ENCODE measurements around the gene DLK2. TPM values are rescaled to one million over a fixed set of nuclear protein-coding genes. Genes with fewer than 3 reads are reported as not detected.

DLK2 gene
- total RNA-seq, 1 donor from 2014 or later: 0.18 TPM

DNA sequence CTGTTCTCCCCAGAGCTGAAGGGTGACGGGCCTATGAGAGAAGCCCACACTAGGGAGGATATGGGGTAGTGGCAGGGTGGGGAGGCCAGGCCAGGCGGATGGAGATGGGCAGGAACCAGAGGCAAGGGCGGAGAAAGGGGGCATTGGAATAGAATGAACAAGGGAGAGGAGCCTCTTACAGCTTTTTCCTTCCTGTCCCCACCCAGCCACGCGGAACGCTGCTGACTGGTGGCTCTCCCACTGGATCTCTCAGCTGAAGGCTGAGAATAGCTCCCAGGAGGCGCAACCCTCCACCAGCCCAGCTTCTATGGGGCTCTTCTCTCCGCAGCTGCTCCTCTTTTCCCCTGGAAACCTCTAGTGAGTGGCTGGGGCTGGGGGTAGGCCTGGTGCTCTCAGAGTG is 10.8 kb downstream of the DLK2 start:
- TF ChIP-seq, protein P1, sequence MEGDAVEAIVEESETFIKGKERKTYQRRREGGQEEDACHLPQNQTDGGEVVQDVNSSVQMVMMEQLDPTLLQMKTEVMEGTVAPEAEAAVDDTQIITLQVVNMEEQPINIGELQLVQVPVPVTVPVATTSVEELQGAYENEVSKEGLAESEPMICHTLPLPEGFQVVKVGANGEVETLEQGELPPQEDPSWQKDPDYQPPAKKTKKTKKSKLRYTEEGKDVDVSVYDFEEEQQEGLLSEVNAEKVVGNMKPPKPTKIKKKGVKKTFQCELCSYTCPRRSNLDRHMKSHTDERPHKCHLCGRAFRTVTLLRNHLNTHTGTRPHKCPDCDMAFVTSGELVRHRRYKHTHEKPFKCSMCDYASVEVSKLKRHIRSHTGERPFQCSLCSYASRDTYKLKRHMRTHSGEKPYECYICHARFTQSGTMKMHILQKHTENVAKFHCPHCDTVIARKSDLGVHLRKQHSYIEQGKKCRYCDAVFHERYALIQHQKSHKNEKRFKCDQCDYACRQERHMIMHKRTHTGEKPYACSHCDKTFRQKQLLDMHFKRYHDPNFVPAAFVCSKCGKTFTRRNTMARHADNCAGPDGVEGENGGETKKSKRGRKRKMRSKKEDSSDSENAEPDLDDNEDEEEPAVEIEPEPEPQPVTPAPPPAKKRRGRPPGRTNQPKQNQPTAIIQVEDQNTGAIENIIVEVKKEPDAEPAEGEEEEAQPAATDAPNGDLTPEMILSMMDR (IDR thresholded peaks at IDR 0.05; ENCODE audit: unreplicated experiment): no peak
- no peaks in the 10 kb centered on the region for H3K9me3 Mint-ChIP-seq (ENCODE audit: unreplicated experiment)
- no peak overlapping the region for H3K4me3 Mint-ChIP-seq (ENCODE audit: unreplicated experiment)
- no peak for DNase-seq (ENCODE audit: low spot score)
- peaks cover 6% of the 10 kb centered on the region for H3K4me1 Mint-ChIP-seq (ENCODE audit: unreplicated experiment)
- H3K27me3 Mint-ChIP-seq (ENCODE audit: unreplicated experiment): peaks cover 3% of the 10 kb centered on the region
- H3K36me3 Mint-ChIP-seq (ENCODE audit: low read depth, unreplicated experiment): peaks cover 38% of the 10 kb centered on the region
- H3K27ac Mint-ChIP-seq (ENCODE audit: unreplicated experiment): no peak overlapping the region

DNA sequence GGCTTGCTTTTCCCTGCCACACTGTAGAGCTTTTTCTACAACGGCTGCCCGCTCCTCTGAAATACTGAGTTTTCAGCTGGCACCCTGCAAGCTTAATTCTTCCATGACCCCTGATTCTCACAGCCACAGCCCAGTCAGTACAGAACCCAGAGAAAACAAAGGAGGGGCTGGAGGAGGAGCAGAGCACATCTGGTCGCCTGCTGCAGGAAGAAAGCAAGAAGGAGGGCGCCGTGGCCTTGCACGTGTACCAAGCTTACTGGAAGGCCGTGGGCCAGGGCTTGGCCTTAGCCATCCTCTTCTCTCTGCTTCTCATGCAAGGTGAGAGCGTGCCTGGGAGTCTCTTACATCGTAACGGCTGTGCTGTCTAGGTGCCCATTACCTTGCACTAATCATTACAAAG is 11.3 kb downstream of the DLK2 start:
- no peak overlapping the region for H3K27ac Mint-ChIP-seq (ENCODE audit: unreplicated experiment)
- peak overlapping the region; percentile 9 for H3K4me3 Mint-ChIP-seq (ENCODE audit: unreplicated experiment)
- H3K36me3 Mint-ChIP-seq (ENCODE audit: low read depth, unreplicated experiment): peaks cover 38% of the 10 kb centered on the region
- TF ChIP-seq, protein P1 (IDR thresholded peaks at IDR 0.05; ENCODE audit: unreplicated experiment): no peak
- H3K27me3 Mint-ChIP-seq (ENCODE audit: unreplicated experiment): peaks cover 3% of the 10 kb centered on the region
- DNase-seq (ENCODE audit: low spot score): no peak
- H3K9me3 Mint-ChIP-seq (ENCODE audit: unreplicated experiment): no peaks in the 10 kb centered on the region
- peaks cover 6% of the 10 kb centered on the region for H3K4me1 Mint-ChIP-seq (ENCODE audit: unreplicated experiment)

DNA sequence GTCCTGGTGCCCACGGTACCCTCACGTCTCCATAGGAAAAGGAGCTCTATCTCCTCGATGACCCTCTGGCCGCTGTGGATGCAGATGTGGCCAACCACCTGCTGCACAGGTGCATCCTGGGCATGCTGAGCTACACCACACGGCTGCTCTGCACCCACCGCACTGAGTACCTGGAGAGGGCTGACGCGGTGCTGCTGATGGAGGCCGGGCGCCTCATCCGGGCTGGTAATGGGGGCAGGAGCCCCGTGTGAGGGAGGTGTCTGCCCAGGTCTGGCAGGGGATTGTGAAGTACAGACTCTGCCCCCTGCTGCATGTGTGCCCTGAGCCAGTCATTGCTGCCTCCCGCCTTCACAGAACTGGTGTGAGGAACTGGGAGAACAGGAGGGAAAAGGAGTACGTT is 12.4 kb downstream of the DLK2 start:
- no peak for DNase-seq (ENCODE audit: low spot score)
- no peaks in the 10 kb centered on the region for H3K9me3 Mint-ChIP-seq (ENCODE audit: unreplicated experiment)
- H3K27ac Mint-ChIP-seq (ENCODE audit: unreplicated experiment): no peak overlapping the region
- H3K4me3 Mint-ChIP-seq (ENCODE audit: unreplicated experiment): peak overlapping the region; percentile 28
- H3K4me1 Mint-ChIP-seq (ENCODE audit: unreplicated experiment): peaks cover 6% of the 10 kb centered on the region
- H3K36me3 Mint-ChIP-seq (ENCODE audit: low read depth, unreplicated experiment): peaks cover 28% of the 10 kb centered on the region
- TF ChIP-seq, protein P1 (IDR thresholded peaks at IDR 0.05; ENCODE audit: unreplicated experiment): no peak
- peaks cover 2% of the 10 kb centered on the region for H3K27me3 Mint-ChIP-seq (ENCODE audit: unreplicated experiment)

DNA sequence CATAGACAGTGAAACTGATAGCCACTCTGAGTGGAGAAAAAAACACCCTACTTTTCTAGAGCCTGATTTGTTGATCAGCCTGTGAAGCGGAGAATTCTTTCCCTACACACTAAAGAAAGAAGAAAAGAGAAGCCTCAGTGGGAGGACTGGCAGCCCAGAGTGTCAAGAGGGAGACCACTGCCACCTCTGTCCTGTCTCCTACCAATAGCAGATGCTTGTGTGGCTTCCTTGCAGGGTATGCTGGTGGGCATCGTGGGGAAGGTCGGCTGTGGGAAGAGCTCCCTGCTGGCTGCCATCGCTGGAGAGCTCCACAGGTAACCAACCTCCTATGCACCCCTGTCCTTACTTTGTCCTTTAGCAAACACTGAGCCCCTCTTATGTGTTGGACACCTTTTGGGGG is 17.6 kb downstream of the DLK2 start:
- no peaks in the 10 kb centered on the region for H3K4me1 Mint-ChIP-seq (ENCODE audit: unreplicated experiment)
- TF ChIP-seq, protein P1 (IDR thresholded peaks at IDR 0.05; ENCODE audit: unreplicated experiment): no peak
- peaks cover 3% of the 10 kb centered on the region for H3K27me3 Mint-ChIP-seq (ENCODE audit: unreplicated experiment)
- H3K27ac Mint-ChIP-seq (ENCODE audit: unreplicated experiment): no peak overlapping the region
- peaks cover 8% of the 10 kb centered on the region for H3K36me3 Mint-ChIP-seq (ENCODE audit: low read depth, unreplicated experiment)
- H3K9me3 Mint-ChIP-seq (ENCODE audit: unreplicated experiment): no peaks in the 10 kb centered on the region
- no peak for DNase-seq (ENCODE audit: low spot score)
- H3K4me3 Mint-ChIP-seq (ENCODE audit: unreplicated experiment): no peak overlapping the region

DNA sequence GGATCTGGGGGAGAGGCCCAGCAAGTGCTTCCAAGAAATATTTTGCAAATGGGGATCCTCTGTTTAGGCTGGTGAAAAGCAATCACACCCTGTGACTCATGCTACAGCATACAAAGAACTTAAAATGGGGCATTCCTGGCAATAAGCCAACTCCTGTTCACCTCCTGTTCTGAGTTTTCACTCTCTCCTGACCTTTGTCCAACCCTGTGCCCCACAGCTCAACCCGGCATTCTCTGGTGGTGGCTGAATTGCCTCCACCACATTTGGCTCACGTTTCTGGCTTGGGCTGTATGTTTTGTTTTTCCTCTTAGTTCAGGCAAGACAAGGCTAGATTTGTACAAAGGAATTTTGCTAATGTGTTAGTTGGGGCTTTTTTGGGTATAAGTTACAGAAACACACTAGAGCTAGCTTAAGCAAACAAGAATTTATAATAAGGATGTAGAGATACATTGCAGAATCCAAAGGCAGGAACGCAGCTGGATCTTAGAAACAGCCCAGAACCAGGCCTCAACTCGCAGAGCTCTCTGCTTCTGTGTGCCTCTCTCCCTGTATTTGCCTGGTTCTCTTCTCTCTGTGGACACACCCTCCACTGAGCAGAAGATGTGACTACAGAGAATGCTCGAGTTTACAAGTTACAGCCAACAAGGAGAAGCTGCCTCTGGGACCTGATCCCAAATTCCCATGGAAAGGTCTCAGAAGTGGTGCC is 18.6 kb downstream of the DLK2 start:
- no peak for DNase-seq (ENCODE audit: low spot score)
- Mint-ChIP-seq H3K4me3 (ENCODE audit: unreplicated experiment) (no peak overlapping the region), H3K27me3 (ENCODE audit: unreplicated experiment) (peaks cover 5% of the 10 kb centered on the region), H3K36me3 (ENCODE audit: low read depth, unreplicated experiment) (peaks cover 11% of the 10 kb centered on the region), H3K27ac (ENCODE audit: unreplicated experiment) (no peak overlapping the region), H3K9me3 (ENCODE audit: unreplicated experiment) (no peaks in the 10 kb centered on the region), H3K4me1 (ENCODE audit: unreplicated experiment) (peaks cover 3% of the 10 kb centered on the region)
- TF ChIP-seq, protein P1 (IDR thresholded peaks at IDR 0.05; ENCODE audit: unreplicated experiment): no peak

All from endothelial cell (in vitro differentiated cells).